H9 (cell line): ENCODE measurements around the gene HBZ. TPM values are rescaled to one million over a fixed set of nuclear protein-coding genes. Genes with fewer than 3 reads are reported as not detected.

ENCODE experiments used
- DNase-seq: peaks from one replicate; pipeline ENCODE4 v3.0.0-alpha.2; 2017
- H2AFZ ChIP-seq: one replicate; pipeline ENCODE4 v1.6.1; 2013; ENCODE audit warnings: mild to moderate bottlenecking, low read length, control low read depth, moderate library complexity
- H2AK5ac ChIP-seq: 2 replicates; pipeline ENCODE4 v1.6.1; 2013; ENCODE audit warnings: low read length, control low read depth, mixed read lengths; ENCODE audit not compliant: insufficient read length
- H2BK120ac ChIP-seq: one replicate; pipeline ENCODE4 v1.6.1; 2013; ENCODE audit warnings: low read depth, mild to moderate bottlenecking, low read length, control low read depth, inconsistent platforms; ENCODE audit not compliant: poor library complexity, severe bottlenecking
- H2BK12ac ChIP-seq: 2 replicates; pipeline ENCODE4 v1.6.1; 2013; ENCODE audit warnings: low read length, control low read depth, mixed read lengths, low read depth; ENCODE audit not compliant: insufficient read length
- H2BK15ac ChIP-seq: 2 replicates; pipeline ENCODE4 v1.6.1; 2013; ENCODE audit warnings: low read depth, low read length, control low read depth
- H2BK20ac ChIP-seq: one replicate; pipeline ENCODE4 v1.6.1; 2013; ENCODE audit warnings: low read depth, mild to moderate bottlenecking, low read length, control low read depth, inconsistent platforms; ENCODE audit not compliant: poor library complexity, severe bottlenecking
- H2BK5ac ChIP-seq: 2 replicates; pipeline ENCODE4 v1.6.1; 2013; ENCODE audit warnings: low read length, control low read depth, mixed read lengths; ENCODE audit not compliant: insufficient read length
- H3K14ac ChIP-seq: 2 replicates; pipeline ENCODE4 v1.6.1; 2013; ENCODE audit warnings: low read length, control low read depth; ENCODE audit not compliant: insufficient read depth
- H3K18ac ChIP-seq: 2 replicates; pipeline ENCODE4 v1.6.1; 2013; ENCODE audit warnings: low read depth, mild to moderate bottlenecking, mixed read lengths, low read length, control low read depth; ENCODE audit not compliant: insufficient read length
- H3K23ac ChIP-seq: 2 replicates; pipeline ENCODE4 v1.6.1; 2013; ENCODE audit warnings: low read length, control low read depth, mixed read lengths, low read depth; ENCODE audit not compliant: insufficient read length
- H3K23me2 ChIP-seq: 2 replicates; pipeline ENCODE4 v1.6.1; 2013; ENCODE audit warnings: low read depth, mild to moderate bottlenecking, mixed read lengths, low read length, control low read depth; ENCODE audit not compliant: insufficient read length, poor library complexity, severe bottlenecking
- H3K27ac ChIP-seq: 2 replicates; pipeline ENCODE4 v1.5.1; 2013; ENCODE audit warnings: low read length, control low read depth, mixed read lengths, low read depth; ENCODE audit not compliant: insufficient read length
- H3K27me3 ChIP-seq: 2 replicates; pipeline ENCODE4 v1.6.1; 2013; ENCODE audit warnings: low read length, control low read depth, inconsistent platforms; ENCODE audit not compliant: insufficient read depth
- H3K4ac ChIP-seq: 2 replicates; pipeline ENCODE4 v1.6.1; 2013; ENCODE audit warnings: low read depth, mild to moderate bottlenecking, control low read depth, inconsistent platforms, low read length, moderate library complexity
- H3K4me1 ChIP-seq: 2 replicates; pipeline ENCODE4 v1.6.1; 2013; ENCODE audit warnings: low read length, control low read depth, inconsistent platforms; ENCODE audit not compliant: insufficient read depth
- H3K4me2 ChIP-seq: 2 replicates; pipeline ENCODE4 v1.6.1; 2013; ENCODE audit warnings: low read length, control low read depth, mixed read lengths; ENCODE audit not compliant: insufficient read length, insufficient read depth
- H3K56ac ChIP-seq: 2 replicates; pipeline ENCODE4 v1.6.1; 2013; ENCODE audit warnings: low read depth, mild to moderate bottlenecking, mixed read lengths, low read length, control low read depth; ENCODE audit not compliant: insufficient read length
- H3K79me1 ChIP-seq: 2 replicates; pipeline ENCODE4 v1.6.1; 2013; ENCODE audit warnings: low read depth, mild to moderate bottlenecking, moderate library complexity, low read length, control low read depth, inconsistent platforms; ENCODE audit not compliant: insufficient read depth, poor library complexity, severe bottlenecking
- H3K79me2 ChIP-seq: 2 replicates; pipeline ENCODE4 v1.6.1; 2013; ENCODE audit warnings: low read length, control low read depth, inconsistent platforms; ENCODE audit not compliant: insufficient read depth
- H3K9ac ChIP-seq: 2 replicates; pipeline ENCODE4 v1.6.1; 2013; ENCODE audit warnings: low read length, control low read depth, mixed read lengths; ENCODE audit not compliant: insufficient read length; ENCODE audit errors: extremely low read depth
- H3K9me3 ChIP-seq: one replicate; pipeline ENCODE4 v1.6.1; 2013; ENCODE audit warnings: low read depth, low read length, inconsistent platforms; ENCODE audit not compliant: control insufficient read depth
- H3T11ph ChIP-seq: one replicate; pipeline ENCODE4 v1.6.1; 2013; ENCODE audit warnings: mild to moderate bottlenecking, low read length, control low read depth, inconsistent platforms
- H4K20me1 ChIP-seq: one replicate; pipeline ENCODE4 v1.6.1; 2013; ENCODE audit not compliant: control insufficient read depth, insufficient read length, insufficient read depth
- H4K5ac ChIP-seq: 2 replicates; pipeline ENCODE4 v1.6.1; 2013; ENCODE audit warnings: low read depth, mild to moderate bottlenecking, mixed read lengths, low read length, control low read depth; ENCODE audit not compliant: insufficient read length
- H4K8ac ChIP-seq: replicated peaks from 2 replicates; pipeline ENCODE4 v1.6.1; 2013; ENCODE audit warnings: low read length, control low read depth, mixed read lengths, low read depth; ENCODE audit not compliant: insufficient read length
- H4K91ac ChIP-seq: 2 replicates; pipeline ENCODE4 v1.6.1; 2013; ENCODE audit warnings: low read depth, mild to moderate bottlenecking, moderate library complexity, mixed read lengths, low read length, control low read depth; ENCODE audit not compliant: insufficient read length
- H3K27ac Mint-ChIP-seq, 3 experiments: 2 replicates in 2 of 3; 3 replicates in 1 of 3; pipeline ENCODE4 v1.8.0; 2020 to 2021; ENCODE audit warnings: mixed read lengths in 3 of 3, mild to moderate bottlenecking in 1 of 3, moderate library complexity in 1 of 3
- H3K27me3 Mint-ChIP-seq: 2 replicates; pipeline ENCODE4 v1.8.0; 2021; ENCODE audit warnings: low read depth, mild to moderate bottlenecking, moderate library complexity, mixed read lengths
- H3K36me3 Mint-ChIP-seq, 3 experiments: 2 replicates in 2 of 3; 3 replicates in 1 of 3; pipeline ENCODE4 v1.8.0; 2020 to 2021; ENCODE audit warnings: low read depth in 3 of 3, mixed read lengths in 3 of 3; ENCODE audit not compliant: insufficient read depth in 1 of 3
- H3K4me1 Mint-ChIP-seq, 2 experiments: 2 replicates each; pipeline ENCODE4 v1.8.0; 2020; ENCODE audit warnings: mixed read lengths in 2 of 2
- H3K4me3 Mint-ChIP-seq, 2 experiments: 2 replicates in 1 of 2; 3 replicates in 1 of 2; pipeline ENCODE4 v1.8.0; 2020 to 2021; ENCODE audit warnings: mild to moderate bottlenecking in 2 of 2, mixed read lengths in 2 of 2, moderate library complexity in 1 of 2
- H3K9me3 Mint-ChIP-seq, 2 experiments: 2 replicates in 1 of 2; 3 replicates in 1 of 2; pipeline ENCODE4 v1.8.0; 2020; ENCODE audit warnings: mild to moderate bottlenecking in 2 of 2, mixed read lengths in 2 of 2, moderate library complexity in 1 of 2
- WGBS: extraction: QIAGEN DNeasy Blood & Tissue Kit; methylation state at CpG from one replicate; pipeline ENCODE4 v1.1.7; 2013; ENCODE audit warnings: missing lambda C conversion rate, low lambda C conversion rate, mixed read lengths; ENCODE audit not compliant: insufficient read length; ENCODE audit errors: extremely low coverage; 5-methylcytosine and 5-hydroxymethylcytosine counted together
- total RNA-seq: library from RNA; stranded (reverse); gene quantifications from 2 replicates; pipeline ENCODE4 v1.2.1, GENCODE V29; 2021
- TF ChIP-seq, protein P1 (sequence below): fragments of 200-600 bp; sonication (generic); conservative IDR thresholded peaks from 3 replicates; pipeline ENCODE4 v1.8.0; 2021; ENCODE audit warnings: antibody characterized with exemption, mild to moderate bottlenecking

Gene HBZ
- total RNA-seq, 1 experiment from 2014 or later, result not detected

- DNase-seq, result no peak
- H2BK5ac ChIP-seq, result no peak overlapping the region
- no peak overlapping the region for H2AFZ ChIP-seq
- no peak overlapping the region for H2BK12ac ChIP-seq
- H3K27me3 ChIP-seq, result no peaks in the 10 kb centered on the region
- no peak overlapping the region for H2BK20ac ChIP-seq
- H3K4me2 ChIP-seq, result no peak overlapping the region
- no peak overlapping the region for H3K23ac ChIP-seq
- Mint-ChIP-seq H3K36me3 (peaks cover 5 to 58% (median 37%) of the 10 kb centered on the region in 3 experiments; a peak in 6 of 7 replicates), H3K4me3 (no peak overlapping the region), H3K9me3 (no peaks in the 10 kb centered on the region), H3K4me1 (peaks cover 13 to 20% of the 10 kb centered on the region in 2 experiments), H3K27me3 (no peaks in the 10 kb centered on the region), H3K27ac (no peak overlapping the region; a peak in 1 of 7 replicates)
- peaks cover 2% of the 10 kb centered on the region; the same call in 1 of the 2 replicates for H3K4me1 ChIP-seq
- H3K9me3 ChIP-seq, result no peaks in the 10 kb centered on the region
- no peak overlapping the region for H3K27ac ChIP-seq
- H3K23me2 ChIP-seq, result no peaks in the 10 kb centered on the region
- H2BK120ac ChIP-seq, result no peak overlapping the region
- no peaks in the 10 kb centered on the region for H3K79me1 ChIP-seq
- H3K18ac ChIP-seq, result no peak overlapping the region
- TF ChIP-seq, protein P1, sequence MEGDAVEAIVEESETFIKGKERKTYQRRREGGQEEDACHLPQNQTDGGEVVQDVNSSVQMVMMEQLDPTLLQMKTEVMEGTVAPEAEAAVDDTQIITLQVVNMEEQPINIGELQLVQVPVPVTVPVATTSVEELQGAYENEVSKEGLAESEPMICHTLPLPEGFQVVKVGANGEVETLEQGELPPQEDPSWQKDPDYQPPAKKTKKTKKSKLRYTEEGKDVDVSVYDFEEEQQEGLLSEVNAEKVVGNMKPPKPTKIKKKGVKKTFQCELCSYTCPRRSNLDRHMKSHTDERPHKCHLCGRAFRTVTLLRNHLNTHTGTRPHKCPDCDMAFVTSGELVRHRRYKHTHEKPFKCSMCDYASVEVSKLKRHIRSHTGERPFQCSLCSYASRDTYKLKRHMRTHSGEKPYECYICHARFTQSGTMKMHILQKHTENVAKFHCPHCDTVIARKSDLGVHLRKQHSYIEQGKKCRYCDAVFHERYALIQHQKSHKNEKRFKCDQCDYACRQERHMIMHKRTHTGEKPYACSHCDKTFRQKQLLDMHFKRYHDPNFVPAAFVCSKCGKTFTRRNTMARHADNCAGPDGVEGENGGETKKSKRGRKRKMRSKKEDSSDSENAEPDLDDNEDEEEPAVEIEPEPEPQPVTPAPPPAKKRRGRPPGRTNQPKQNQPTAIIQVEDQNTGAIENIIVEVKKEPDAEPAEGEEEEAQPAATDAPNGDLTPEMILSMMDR, result no peak
- H3T11ph ChIP-seq, result no peak overlapping the region
- no peak overlapping the region for H3K56ac ChIP-seq
- WGBS, result no CpG with 5 or more reads among the region's 21 CpGs
- H4K8ac ChIP-seq, result no peak overlapping the region
- no peak overlapping the region for H4K5ac ChIP-seq
- H3K9ac ChIP-seq, result no peak overlapping the region
- no peak overlapping the region for H2BK15ac ChIP-seq
- no peak overlapping the region for H4K91ac ChIP-seq
- H2AK5ac ChIP-seq, result no peak overlapping the region
- H3K79me2 ChIP-seq, result no peaks in the 10 kb centered on the region
- H4K20me1 ChIP-seq, result no peaks in the 10 kb centered on the region
- H3K14ac ChIP-seq, result no peak overlapping the region; the same call in 1 of the 2 replicates
- no peak overlapping the region for H3K4ac ChIP-seq
Observed at GRCh38 chr16:112153-112840, 40.1 kb upstream of the HBZ start.
